ENCODE data around the gene GAS7. TPM values are rescaled to one million over a fixed set of nuclear protein-coding genes. Genes with fewer than 3 reads are reported as not detected.

Gene GAS7
- total and polyA plus RNA-seq, 7 donors, result 1.4 to 16.9 (median 7.0) TPM

DNA sequence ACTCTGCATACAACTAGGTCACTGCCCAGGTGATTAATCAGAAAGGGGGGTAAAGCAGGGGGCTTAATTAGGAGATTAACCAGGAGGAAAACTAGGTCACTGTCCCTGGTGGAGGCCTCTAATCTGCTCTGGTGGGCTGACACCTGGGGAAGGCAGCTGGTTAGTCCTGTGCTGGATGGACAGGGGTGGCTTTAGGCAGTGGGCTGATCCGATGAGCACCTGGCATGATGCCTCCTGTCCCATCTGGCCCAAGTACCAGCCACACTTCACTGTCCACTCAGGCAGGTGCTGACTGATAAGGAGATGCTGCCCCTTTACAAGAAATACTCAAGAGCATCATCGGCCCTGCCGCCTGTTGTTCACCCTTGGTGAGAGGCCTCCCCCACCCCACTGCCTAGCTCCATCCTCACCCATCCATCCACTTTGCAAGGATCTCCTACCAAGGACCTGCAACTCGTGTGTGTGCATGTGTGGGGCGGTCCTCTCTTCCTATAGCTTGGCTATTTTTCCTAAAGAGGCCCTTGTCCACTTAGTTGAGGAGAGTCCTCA lies 279.5 kb downstream of the GAS7 start:
- no peaks in the 10 kb centered on the region for H3K9me3 ChIP-seq
- H3K4me1 ChIP-seq, result no peaks in the 10 kb centered on the region
- ATAC-seq, result no peak
- no peak for DNase-seq
- WGBS, 3 donors, result 87 to 93% (median 89%) methylated on average over 5 of the region's 5 CpGs
- H3K36me3 ChIP-seq (ENCODE audit: insufficient read depth in 1 of 2, low read depth in 1 of 2), result no peaks in the 10 kb centered on the region
- no peak overlapping the region for H3K27ac ChIP-seq
- H3K4me3 ChIP-seq, result no peak overlapping the region
- TF ChIP-seq CTCF (IDR thresholded peaks at IDR 0.05), result no peak
- intact Hi-C loops (cut with DNase I), result no loop called here
- no peaks in the 10 kb centered on the region for H3K27me3 ChIP-seq (ENCODE audit: insufficient read depth in 3 of 3, low read length in 2 of 3)

GRCh38 chr17:9918352-9918751 lies 280.1 kb downstream of the GAS7 start:
- H3K9me3 ChIP-seq, result no peaks in the 10 kb centered on the region
- WGBS, 3 donors, result 93 to 96% (median 96%) methylated on average over 8 of the region's 8 CpGs
- H3K27ac ChIP-seq, result no peak overlapping the region
- H3K4me3 ChIP-seq, result no peak overlapping the region
- intact Hi-C loops (cut with DNase I), result no loop called here
- ATAC-seq (no peak), DNase-seq (no peak)
- H3K4me1 ChIP-seq, result no peaks in the 10 kb centered on the region
- no peaks in the 10 kb centered on the region for H3K36me3 ChIP-seq (ENCODE audit: insufficient read depth in 1 of 2, low read depth in 1 of 2)
- H3K27me3 ChIP-seq (ENCODE audit: insufficient read depth in 3 of 3, low read length in 2 of 3), result no peaks in the 10 kb centered on the region
- TF ChIP-seq CTCF (IDR thresholded peaks at IDR 0.05), result no peak

DNA sequence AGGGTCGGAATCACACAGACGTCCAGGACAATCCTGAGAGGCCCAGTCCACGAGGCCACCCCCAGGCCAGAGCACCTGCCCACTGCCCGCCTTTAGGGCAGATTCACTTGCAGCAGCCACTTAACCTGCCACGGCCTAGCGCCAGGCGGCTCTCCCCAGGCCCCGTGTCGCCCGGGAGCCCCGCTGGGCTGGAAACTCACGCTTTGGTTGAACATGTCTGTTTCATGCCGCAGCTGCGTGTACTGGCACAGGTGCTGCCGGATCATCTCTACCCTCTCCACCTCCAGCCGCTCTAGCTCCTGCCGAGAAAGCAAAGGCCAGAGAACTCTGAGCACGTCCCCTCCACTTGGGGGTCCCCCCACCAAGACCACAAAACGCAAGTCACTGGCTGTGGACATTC lies 280.6 kb downstream of the GAS7 start:
- Histone ChIP-seq H3K4me3 (no peak overlapping the region), H3K27me3 (ENCODE audit: insufficient read depth in 3 of 3, low read length in 2 of 3) (no peaks in the 10 kb centered on the region), H3K27ac (no peak overlapping the region), H3K4me1 (no peaks in the 10 kb centered on the region), H3K9me3 (no peaks in the 10 kb centered on the region), H3K36me3 (ENCODE audit: insufficient read depth in 1 of 2, low read depth in 1 of 2) (no peaks in the 10 kb centered on the region)
- intact Hi-C loops (cut with DNase I), result no loop called here
- no peak for ATAC-seq
- WGBS, 3 donors, result 87 to 89% (median 88%) methylated on average over 19 of the region's 19 CpGs
- TF ChIP-seq CTCF (IDR thresholded peaks at IDR 0.05), result no peak
- DNase-seq, result no peak

- no peaks in the 10 kb centered on the region for H3K4me1 ChIP-seq
- no peaks in the 10 kb centered on the region for H3K9me3 ChIP-seq
- no peak for TF ChIP-seq CTCF (IDR thresholded peaks at IDR 0.05)
- 82 to 86% (median 85%) methylated on average over 11 to 13 of the region's 13 CpGs for WGBS, 3 donors
- no peaks in the 10 kb centered on the region for H3K36me3 ChIP-seq (ENCODE audit: insufficient read depth in 1 of 2, low read depth in 1 of 2)
- H3K27ac ChIP-seq, result no peak overlapping the region
- intact Hi-C loops (cut with DNase I), result no loop called here
- no peaks in the 10 kb centered on the region for H3K27me3 ChIP-seq (ENCODE audit: insufficient read depth in 3 of 3, low read length in 2 of 3)
- ATAC-seq, result no peak
- H3K4me3 ChIP-seq, result no peak overlapping the region
- no peak for DNase-seq
These were observed 281.3 kb downstream of the GAS7 start for GRCh38 chr17:9917131-9917530.

DNA sequence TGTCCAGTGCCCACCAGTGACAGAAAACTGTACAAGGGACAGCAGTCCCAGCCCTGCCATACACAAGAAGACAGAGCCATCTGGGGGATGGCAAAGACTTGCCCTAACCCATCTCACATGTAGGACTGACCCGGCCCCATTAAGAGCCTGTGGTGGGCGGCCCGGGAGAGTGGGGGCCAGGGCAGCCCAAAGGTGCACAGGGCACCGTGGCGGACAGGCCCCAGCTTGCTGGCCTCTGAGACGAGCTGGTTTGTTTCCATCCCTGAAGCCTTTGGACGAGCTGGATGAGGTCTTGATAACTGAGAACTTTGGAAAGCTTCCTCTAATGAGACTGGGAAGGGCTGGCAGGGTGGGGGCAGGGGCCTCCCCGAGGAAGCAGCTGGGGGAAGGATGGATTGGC lies 282.3 kb downstream of the GAS7 start:
- TF ChIP-seq CTCF (IDR thresholded peaks at IDR 0.05), result no peak
- Histone ChIP-seq H3K36me3 (ENCODE audit: insufficient read depth in 1 of 2, low read depth in 1 of 2) (no peaks in the 10 kb centered on the region), H3K4me3 (no peak overlapping the region), H3K27ac (no peak overlapping the region), H3K9me3 (no peaks in the 10 kb centered on the region), H3K27me3 (ENCODE audit: insufficient read depth in 3 of 3, low read length in 2 of 3) (peaks cover 0 to 2% (median 0%) of the 10 kb centered on the region in 3 donors), H3K4me1 (no peaks in the 10 kb centered on the region)
- intact Hi-C loops (cut with DNase I), result no loop called here
- ATAC-seq (no peak), DNase-seq (no peak)
- 65 to 77% (median 66%) methylated on average over 8 of the region's 8 CpGs for WGBS, 3 donors

Data from psoas muscle (tissue), 8 donors.